SK-N-MC (cell line): ENCODE measurements around the gene TCF3.

Experiments
- EZH2 ChIP-seq: fragments of 200-600 bp; sonication (generic); IDR thresholded peaks from one replicate; pipeline ENCODE4 v1.6.1; 2017; ENCODE audit warnings: antibody characterized with exemption
- POLR2AphosphoS5 ChIP-seq: IDR thresholded peaks from 2 replicates; pipeline ENCODE4 v1.6.1; 2012; ENCODE audit warnings: mild to moderate bottlenecking, low read depth, low read length, borderline replicate concordance

DNA sequence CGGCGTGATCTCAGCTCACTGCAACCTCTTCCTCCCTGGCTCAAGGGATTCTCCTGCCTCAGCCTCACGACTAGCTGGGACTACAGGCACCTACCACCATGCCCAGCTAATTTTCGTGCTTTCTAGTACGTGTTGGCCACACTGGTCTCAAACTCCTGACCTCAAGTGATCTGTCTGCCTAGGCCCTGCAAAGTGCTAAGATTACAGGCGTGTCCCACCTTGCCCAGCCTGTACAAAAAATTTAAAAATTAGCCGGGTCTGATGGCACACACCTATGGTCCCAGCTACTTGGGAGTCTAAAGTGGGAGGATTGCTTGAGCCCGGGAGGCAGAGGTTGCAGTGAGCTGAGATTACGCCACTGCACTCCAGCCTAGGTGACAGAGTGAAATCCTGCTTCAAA lies 79.6 kb downstream of the TCF3 start:
- TF ChIP-seq POLR2AphosphoS5, result no peak
- TF ChIP-seq EZH2, result no peak
